ENCODE results near the gene MAFG.

The MAFG gene

GRCh38 chr17:81939881-81940385, 12.4 kb upstream of the MAFG start:
- DNase-seq (ENCODE audit: low read depth, low spot score) = no peak

DNA sequence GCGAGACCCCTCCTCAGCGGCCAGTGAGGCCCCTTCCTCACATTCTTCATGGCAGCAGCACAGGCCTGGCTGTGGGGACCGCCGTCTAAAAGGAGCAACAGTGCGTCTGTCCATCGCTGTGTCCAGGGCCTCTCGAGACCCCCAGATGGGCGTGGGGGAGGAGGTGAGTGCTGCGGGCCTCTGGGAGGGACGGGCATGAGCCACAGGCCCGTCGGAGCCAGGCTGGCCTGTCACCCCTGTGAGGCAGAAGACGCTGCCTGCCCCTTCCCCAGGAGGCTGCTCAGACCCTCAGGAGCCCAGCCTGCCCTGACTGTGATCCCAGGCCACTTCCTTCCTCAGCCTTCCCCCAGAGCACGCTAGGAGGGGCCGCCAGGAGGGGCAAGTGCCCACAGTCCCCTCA, 11.7 kb upstream of the MAFG start:
- DNase-seq (ENCODE audit: low read depth, low spot score) = no peak

GRCh38 chr17:81935709-81936084, 8.2 kb upstream of the MAFG start:
- no peak for DNase-seq (ENCODE audit: low read depth, low spot score)

GRCh38 chr17:81934850-81935708, 7.5 kb upstream of the MAFG start:
- no peak for DNase-seq (ENCODE audit: low read depth, low spot score)

DNA sequence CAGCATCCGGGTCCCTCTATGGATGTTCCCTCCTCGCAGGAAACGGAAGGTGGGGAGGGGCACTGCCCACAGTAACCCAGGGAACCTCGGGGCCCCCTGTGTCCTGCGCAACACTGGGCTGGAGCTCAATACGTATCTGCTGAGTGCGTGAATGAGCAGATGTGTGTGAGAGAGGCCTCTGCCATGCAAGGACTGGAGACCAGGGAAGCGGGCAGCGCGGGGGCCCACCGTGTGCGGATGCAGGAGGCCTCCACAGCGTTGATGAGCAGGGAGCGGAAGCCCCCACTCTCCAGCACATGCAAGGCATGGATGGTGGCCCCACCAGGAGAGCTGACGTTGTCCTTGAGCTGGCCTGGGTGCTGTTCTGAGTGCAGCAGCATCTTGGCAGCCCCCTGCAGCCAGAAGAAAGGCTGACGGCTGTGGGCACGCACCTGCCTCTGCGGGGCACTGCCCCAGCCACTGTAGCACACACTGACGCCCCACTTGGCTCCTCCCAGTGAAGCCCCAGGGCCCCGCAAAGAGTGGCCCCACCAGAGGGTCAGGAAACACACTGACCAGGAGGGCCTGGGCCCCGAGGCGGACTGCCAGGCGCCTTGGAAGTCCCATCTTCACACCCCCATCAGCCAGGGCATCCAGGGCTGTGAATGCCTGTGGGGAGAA, 6.7 kb upstream of the MAFG start:
- no peak for DNase-seq (ENCODE audit: low read depth, low spot score)

DNA sequence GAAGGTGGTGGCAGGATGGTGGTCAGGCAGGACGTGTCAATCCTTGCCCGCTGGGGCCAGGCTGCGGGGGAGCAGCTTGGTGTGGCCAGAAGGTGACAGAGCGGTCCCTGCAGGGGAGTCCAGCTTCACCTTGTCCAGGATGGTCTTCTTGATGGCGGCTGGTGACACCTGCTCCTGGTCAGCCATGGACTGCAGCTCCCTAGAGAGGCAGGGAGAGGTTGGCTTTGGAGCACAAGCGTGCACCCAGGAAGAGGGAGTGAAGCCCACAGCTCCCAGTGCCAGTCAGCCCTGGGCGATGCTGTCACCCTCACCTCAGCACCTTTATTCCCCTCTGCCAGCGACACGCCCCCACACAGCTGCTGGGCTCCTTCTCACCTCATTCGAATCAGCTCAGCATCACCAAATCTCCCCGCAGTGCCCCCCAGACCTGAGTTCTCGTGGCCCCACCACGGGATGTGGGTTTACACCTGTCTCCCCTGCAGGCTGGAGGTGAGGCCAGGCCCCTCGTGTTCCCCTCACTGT, 5.7 kb upstream of the MAFG start:
- no peak for DNase-seq (ENCODE audit: low read depth, low spot score)

GRCh38 chr17:81932333-81932983, 4.9 kb upstream of the MAFG start:
- DNase-seq (ENCODE audit: low read depth, low spot score) = no peak

DNA sequence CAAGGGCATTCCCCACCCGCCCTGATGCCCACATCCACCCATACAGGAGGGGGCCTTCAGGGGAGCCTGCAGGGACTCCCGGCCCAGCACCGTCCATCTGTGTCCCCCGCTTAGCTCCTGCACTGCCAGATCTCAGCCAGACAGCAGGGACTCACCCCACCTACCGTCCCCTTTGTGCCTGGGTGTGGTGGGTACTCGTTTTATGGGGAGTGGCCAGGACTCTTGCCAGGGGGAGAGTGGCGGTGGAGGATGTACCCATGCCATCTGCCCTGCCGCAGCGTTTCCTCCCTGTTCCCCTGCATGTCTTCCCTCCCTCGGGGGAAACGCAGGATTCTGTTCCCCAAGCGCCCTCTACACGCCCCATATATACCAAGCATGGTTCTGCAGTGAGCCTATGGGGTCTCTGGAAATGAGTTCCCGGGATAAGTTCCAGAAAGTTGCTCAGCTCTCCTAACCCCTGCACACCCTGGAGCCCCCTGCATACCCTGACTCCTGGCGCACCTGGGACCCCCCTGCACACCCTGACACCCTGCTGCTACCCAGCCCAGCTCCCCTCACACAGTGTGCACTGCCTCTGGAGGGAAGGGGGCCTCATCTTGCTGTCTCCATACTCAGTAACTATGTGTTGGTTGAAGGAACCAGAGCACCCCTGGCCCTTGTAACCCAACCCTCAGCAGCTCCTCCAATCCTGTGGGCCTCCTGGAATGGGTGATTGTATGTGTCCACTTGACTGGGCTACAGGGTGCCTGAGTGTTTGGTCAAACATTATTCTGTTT, 4.2 kb upstream of the MAFG start:
- no peak for DNase-seq (ENCODE audit: low read depth, low spot score)

- DNase-seq (ENCODE audit: low read depth, low spot score) = no peak
Observed at GRCh38 chr17:81931189-81931556, 3.6 kb upstream of the MAFG start.

DNA sequence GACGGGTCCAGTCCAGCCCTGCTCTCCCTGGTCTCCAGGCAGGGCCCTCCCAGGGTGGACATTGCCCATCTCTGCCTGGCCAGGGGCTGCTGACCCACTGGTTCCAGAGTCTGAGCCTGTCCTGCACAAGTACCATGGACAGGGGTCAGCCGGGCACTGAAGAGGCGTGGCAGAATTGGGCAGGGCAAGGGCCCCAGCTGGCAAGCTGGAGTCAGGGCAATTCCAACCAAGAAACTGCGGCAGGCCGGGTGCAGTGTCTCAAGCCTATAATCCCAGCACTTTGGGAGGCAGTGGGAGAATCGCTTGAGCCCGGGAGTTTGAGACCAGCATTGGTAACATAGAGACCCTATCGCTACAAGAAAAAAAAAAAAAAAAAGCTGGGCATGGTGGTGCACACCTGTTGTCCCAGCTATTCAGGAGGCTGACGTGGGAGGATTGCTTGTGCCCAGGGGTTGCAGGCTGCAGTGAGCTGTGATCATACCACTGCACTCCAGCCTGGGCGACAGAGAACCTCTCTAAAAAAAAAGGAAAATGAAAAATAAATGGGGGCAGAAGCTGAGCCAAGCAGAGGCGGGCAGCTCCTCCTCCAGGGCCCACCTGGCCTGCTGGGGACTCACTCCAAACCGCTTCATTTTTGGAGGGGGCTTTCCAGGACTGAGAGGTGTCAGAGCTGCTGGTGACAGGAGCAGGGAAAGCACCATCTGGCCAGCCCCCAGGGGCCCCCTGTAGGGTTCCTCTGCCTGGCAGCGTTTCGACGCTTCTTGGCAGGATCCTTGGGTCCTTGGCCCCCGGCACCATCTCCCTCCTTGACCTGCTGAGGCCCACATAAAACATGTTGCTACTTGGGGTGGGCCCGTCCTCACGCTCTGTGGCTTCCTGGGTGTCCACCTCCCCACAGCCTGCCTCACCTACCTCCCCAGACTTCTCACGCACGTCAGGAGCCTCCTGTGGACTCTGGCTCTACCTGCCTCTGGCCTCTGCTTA, 2.9 kb upstream of the MAFG start:
- no peak for DNase-seq (ENCODE audit: low read depth, low spot score)

- no peak for DNase-seq (ENCODE audit: low read depth, low spot score)
Observed at GRCh38 chr17:81929253-81930141, 2.0 kb upstream of the MAFG start.

DNA sequence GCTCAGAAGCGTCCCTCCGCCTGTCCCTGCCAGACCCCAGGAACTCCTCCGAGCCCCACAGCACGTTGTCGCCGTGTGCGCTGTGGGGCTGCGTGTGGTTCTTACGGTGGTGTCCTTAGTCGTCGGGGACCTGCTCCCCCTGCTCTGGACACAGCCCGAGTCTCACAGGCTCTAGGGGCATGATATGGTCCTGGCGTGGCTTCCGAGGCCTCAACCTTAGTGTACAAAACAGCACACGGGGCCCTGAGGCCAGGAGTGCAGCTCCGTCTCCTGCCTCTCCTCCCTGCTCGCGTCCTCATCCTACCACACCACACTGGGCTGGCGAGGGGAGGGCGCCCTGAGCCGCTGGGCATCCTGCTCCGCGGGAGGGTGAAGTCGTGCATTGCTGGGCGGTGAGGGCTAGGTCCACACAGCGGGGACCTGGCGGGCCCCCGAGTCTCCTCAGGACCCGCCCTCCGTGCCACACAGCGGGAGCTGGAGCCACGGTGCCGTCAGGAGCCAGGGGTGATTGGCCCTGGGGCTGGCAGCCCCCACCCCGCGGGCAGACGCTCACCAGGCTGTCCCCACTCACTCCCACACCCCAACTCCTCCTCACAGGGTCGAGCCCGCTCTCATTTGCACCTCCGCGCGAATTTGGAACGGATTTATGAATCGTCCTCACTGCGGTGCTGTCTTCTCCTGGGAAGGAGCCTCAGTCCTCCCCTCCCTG, 1.2 kb upstream of the MAFG start:
- no peak for DNase-seq (ENCODE audit: low read depth, low spot score)

DNA sequence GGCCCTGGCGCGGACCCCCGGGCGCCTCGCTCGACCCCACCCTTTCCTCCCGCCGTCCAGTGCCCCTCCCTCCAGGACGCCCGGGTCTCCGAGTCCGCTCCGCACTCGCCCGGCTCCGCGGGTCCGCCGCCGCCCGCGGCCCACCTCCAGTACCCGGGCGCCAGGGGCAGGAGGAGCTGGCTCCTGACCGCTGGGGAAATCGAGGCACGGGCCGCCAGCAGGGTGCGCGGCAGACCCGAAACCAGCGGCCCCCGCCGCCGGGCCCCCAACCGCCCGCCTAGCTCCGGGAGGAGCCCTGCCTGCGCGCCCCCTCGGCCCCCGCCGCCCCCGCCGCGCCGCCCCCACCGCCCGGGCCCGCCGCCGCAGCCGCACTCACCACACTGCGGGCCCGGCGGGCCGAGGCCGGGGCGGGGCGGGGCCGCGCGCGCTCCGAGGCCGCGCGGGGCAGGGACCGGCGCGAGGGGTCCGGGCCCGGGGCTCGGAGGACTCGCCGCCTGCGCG, 333 bp downstream of the MAFG start:
- no peak for DNase-seq (ENCODE audit: low read depth, low spot score)

GRCh38 chr17:81926451-81927151, 934 bp downstream of the MAFG start:
- peak; percentile 47 for DNase-seq (ENCODE audit: low read depth, low spot score)

DNA sequence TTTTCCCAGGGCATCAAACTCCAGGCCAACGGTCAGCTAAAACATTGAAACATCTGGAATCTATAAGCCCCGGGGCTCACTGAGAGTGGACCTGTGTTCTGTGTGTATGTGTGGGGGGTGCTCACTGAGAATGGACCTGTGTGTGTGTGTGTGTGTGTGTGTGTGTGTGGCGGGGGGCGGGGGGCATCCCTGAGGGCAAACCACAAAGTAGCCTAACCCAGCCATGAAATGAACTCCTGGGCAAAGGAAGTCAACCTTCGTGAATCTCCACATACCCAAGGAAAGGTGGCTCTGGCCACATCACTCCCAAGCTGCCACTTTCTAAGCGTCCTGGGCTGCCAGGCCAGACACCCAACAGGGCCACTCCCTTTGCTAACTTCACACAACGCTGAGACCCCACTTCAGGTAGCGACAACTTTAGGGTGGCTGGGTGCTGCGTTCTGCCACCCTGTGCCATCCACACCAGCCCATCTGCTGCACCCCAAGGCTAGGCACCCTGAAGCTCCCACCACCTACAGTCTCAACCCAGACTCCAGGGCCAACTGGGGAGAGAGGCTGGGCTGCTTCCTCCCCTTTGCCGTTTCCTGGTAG, 1.6 kb downstream of the MAFG start:
- DNase-seq (ENCODE audit: low read depth, low spot score) = no peak

GRCh38 chr17:81924557-81925532, 2.7 kb downstream of the MAFG start:
- no peak for DNase-seq (ENCODE audit: low read depth, low spot score)

Data from smooth muscle cell of the brain vasculature (primary cell).